Prostate gland (tissue), 2 donors: ENCODE measurements around the gene VEZF1. TPM values are rescaled to one million over a fixed set of nuclear protein-coding genes. Genes with fewer than 3 reads are reported as not detected.

Source experiments
- DNase-seq: peaks from one replicate; pipeline ENCODE4 v3.0.0-alpha.2; 2019; ENCODE audit warnings: low spot score
- H3K27ac ChIP-seq, 2 donors: fragments of 200-600 bp; sonication (generic); 2 replicates each; pipeline ENCODE4 v1.5.1; 2017 to 2019
- H3K27me3 ChIP-seq: fragments of 200-600 bp; sonication (generic); replicated peaks from 2 replicates; pipeline ENCODE4 v1.5.1; 2019; ENCODE audit not compliant: insufficient read depth
- H3K36me3 ChIP-seq, 2 donors: fragments of 200-600 bp; sonication (generic); 1 replicate in 1 of 2; 2 replicates in 1 of 2; pipeline versions ENCODE4 v1.5.1 to v1.8.1; 2017 to 2019
- H3K4me1 ChIP-seq: fragments of 200-600 bp; sonication (generic); replicated peaks from 2 replicates; pipeline ENCODE4 v1.5.1; 2019
- H3K4me3 ChIP-seq, 2 donors: fragments of 200-600 bp; sonication (generic); 2 replicates each; pipeline ENCODE4 v1.5.1; 2017 to 2019
- H3K9me3 ChIP-seq: fragments of 200-600 bp; sonication (generic); 2 replicates; pipeline ENCODE4 v1.5.1; 2017
- CTCF ChIP-seq, 4 experiments: fragments of 200-600 bp in 2 of 4; fragments of 450-650 bp in 2 of 4; sonication (generic) in 2 of 4; IDR thresholded peaks; 1 replicate in 3 of 4; 2 replicates in 1 of 4; pipeline ENCODE4 v1.5.1; 2016 to 2019; ENCODE audit warnings: antibody characterized with exemption in 4 of 4, mild to moderate bottlenecking in 2 of 4, moderate library complexity in 2 of 4
- POLR2A ChIP-seq: fragments of 450-650 bp; IDR thresholded peaks from one replicate; pipeline ENCODE4 v1.6.1; 2016; ENCODE audit warnings: antibody characterized with exemption, mild to moderate bottlenecking
- POLR2AphosphoS5 ChIP-seq: sonication (generic); formaldehyde crosslinking; IDR thresholded peaks from one replicate; pipeline ENCODE4 v1.6.1; 2017; ENCODE audit warnings: antibody characterized with exemption
- WGBS: methylation state at CpG from one replicate; pipeline ENCODE4 v1.1.5; 2018; 5-methylcytosine and 5-hydroxymethylcytosine counted together
- intact Hi-C: fragments of 100-400 bp; cut with DNase I; formaldehyde crosslinking; loops from one replicate; pipeline ENCODE4 v1.14.2; 2022
- total RNA-seq, 2 donors: library from RNA; depleted of rRNA; stranded (reverse); fragments of >200 nt; gene quantifications; one replicate each; pipeline ENCODE4 v1.1.0, GENCODE V29; 2016

VEZF1 gene
- total RNA-seq, 2 donors from 2014 or later, result 84.9 to 91.1 TPM

GRCh38 chr17:57944908-57945307 is 43.1 kb downstream of the VEZF1 start:
- 74% methylated on average over 6 of the region's 6 CpGs for WGBS
- Histone ChIP-seq H3K27ac (peak overlapping the region in 1 of 2 donors; percentile 87), H3K36me3 (no peaks in the 10 kb centered on the region), H3K9me3 (no peaks in the 10 kb centered on the region), H3K27me3 (no peaks in the 10 kb centered on the region), H3K4me1 (peaks cover 28% of the 10 kb centered on the region), H3K4me3 (no peak overlapping the region)
- DNase-seq, result no peak
- TF ChIP-seq CTCF (IDR thresholded peaks at IDR 0.05) (no peak), POLR2AphosphoS5 (no peak), POLR2A (no peak)
- intact Hi-C loops, result no loop called here

- TF ChIP-seq POLR2A, result no peak
- TF ChIP-seq CTCF (IDR thresholded peaks at IDR 0.05), result no peak
- no peak for TF ChIP-seq POLR2AphosphoS5
- no peaks in the 10 kb centered on the region for H3K27me3 ChIP-seq
- 55% methylated on average over 3 of the region's 3 CpGs for WGBS
- no peaks in the 10 kb centered on the region for H3K9me3 ChIP-seq
- H3K36me3 ChIP-seq, result no peaks in the 10 kb centered on the region
- H3K4me3 ChIP-seq, result no peak overlapping the region
- peaks cover 27% of the 10 kb centered on the region for H3K4me1 ChIP-seq
- H3K27ac ChIP-seq, result no peak overlapping the region
- DNase-seq, result no peak
- intact Hi-C loops, result no loop called here
Observed at GRCh38 chr17:57943645-57944044, 44.4 kb downstream of the VEZF1 start.

- TF ChIP-seq POLR2A (no peak), CTCF (IDR thresholded peaks at IDR 0.05) (no peak), POLR2AphosphoS5 (no peak)
- Histone ChIP-seq H3K4me3 (no peak overlapping the region), H3K4me1 (peaks cover 24% of the 10 kb centered on the region), H3K27me3 (no peaks in the 10 kb centered on the region), H3K27ac (peak overlapping the region in 1 of 2 donors; percentile 12), H3K36me3 (no peaks in the 10 kb centered on the region), H3K9me3 (no peaks in the 10 kb centered on the region)
- intact Hi-C loops, result no loop called here
- DNase-seq, result no peak
- 52% methylated on average over 6 of the region's 6 CpGs for WGBS
Observed at GRCh38 chr17:57943140-57943539, 44.9 kb downstream of the VEZF1 start.

- Histone ChIP-seq H3K27ac (peak overlapping the region; percentile 38 to 51), H3K9me3 (no peaks in the 10 kb centered on the region), H3K36me3 (no peaks in the 10 kb centered on the region), H3K4me1 (peaks cover 20% of the 10 kb centered on the region), H3K4me3 (no peak overlapping the region), H3K27me3 (no peaks in the 10 kb centered on the region)
- intact Hi-C loops, result no loop called here
- 62% methylated on average over 10 of the region's 10 CpGs for WGBS
- DNase-seq, result no peak
- TF ChIP-seq POLR2A (no peak), CTCF (IDR thresholded peaks at IDR 0.05) (no peak), POLR2AphosphoS5 (no peak)
Observed at GRCh38 chr17:57941384-57942370, 46.4 kb downstream of the VEZF1 start.
